Testis (tissue), 2 donors: Measurements from ENCODE around the gene TPCN2.

Source experiments
- POLR2A ChIP-seq: fragments of 450-650 bp; IDR thresholded peaks from one replicate; pipeline ENCODE4 v1.6.1; 2017; ENCODE audit warnings: antibody characterized with exemption, mild to moderate bottlenecking, moderate library complexity
- TF ChIP-seq, protein P1 (sequence below), 3 experiments: fragments of 450-650 bp in 2 of 3; fragments of 200-600 bp in 1 of 3; sonication (generic) in 1 of 3; IDR thresholded peaks; one replicate each; pipeline ENCODE4 v1.5.1; 2016 to 2019; ENCODE audit warnings: antibody characterized with exemption in 3 of 3, mild to moderate bottlenecking in 2 of 3, moderate library complexity in 1 of 3

DNA sequence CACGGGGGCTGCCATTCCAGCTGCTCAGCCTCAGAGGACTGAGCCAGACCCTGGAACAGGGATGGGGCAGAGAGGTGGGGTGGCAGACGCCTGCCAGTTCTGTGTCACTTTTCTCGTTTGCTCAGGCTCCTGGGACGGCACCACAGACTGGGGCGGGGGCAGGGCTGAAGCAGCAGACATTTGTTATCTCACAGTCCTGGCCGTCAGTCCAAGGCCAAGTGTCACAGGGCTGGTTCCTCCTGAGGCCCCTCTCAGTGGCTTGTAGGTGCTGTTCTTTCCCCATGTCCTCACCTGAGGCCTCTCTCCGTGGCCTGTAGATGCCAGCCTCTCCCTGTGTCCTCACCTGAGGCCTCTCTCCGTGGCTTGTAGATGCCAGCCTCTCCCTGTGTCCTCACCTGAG, 24.7 kb downstream of the TPCN2 start:
- TF ChIP-seq, protein P1, sequence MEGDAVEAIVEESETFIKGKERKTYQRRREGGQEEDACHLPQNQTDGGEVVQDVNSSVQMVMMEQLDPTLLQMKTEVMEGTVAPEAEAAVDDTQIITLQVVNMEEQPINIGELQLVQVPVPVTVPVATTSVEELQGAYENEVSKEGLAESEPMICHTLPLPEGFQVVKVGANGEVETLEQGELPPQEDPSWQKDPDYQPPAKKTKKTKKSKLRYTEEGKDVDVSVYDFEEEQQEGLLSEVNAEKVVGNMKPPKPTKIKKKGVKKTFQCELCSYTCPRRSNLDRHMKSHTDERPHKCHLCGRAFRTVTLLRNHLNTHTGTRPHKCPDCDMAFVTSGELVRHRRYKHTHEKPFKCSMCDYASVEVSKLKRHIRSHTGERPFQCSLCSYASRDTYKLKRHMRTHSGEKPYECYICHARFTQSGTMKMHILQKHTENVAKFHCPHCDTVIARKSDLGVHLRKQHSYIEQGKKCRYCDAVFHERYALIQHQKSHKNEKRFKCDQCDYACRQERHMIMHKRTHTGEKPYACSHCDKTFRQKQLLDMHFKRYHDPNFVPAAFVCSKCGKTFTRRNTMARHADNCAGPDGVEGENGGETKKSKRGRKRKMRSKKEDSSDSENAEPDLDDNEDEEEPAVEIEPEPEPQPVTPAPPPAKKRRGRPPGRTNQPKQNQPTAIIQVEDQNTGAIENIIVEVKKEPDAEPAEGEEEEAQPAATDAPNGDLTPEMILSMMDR (IDR thresholded peaks at IDR 0.05): no peak
- TF ChIP-seq POLR2A: no peak
